Gastroesophageal sphincter (tissue), 3 donors: ENCODE measurements around the gene DHRS7C.

Experiments used
- CTCF ChIP-seq, 4 experiments: fragments of 200-600 bp in 2 of 4; fragments of 450-650 bp in 2 of 4; sonication (generic) in 1 of 4; IDR thresholded peaks; one replicate each; pipeline ENCODE4 v1.5.1; 2017 to 2019; ENCODE audit warnings: antibody characterized with exemption in 4 of 4, mild to moderate bottlenecking in 2 of 4, moderate library complexity in 2 of 4
- POLR2A ChIP-seq, 2 donors: fragments of 450-650 bp; IDR thresholded peaks; one replicate each; pipeline ENCODE4 v1.6.1; 2017; ENCODE audit warnings: antibody characterized with exemption in 2 of 2, mild to moderate bottlenecking in 2 of 2, moderate library complexity in 1 of 2

- TF ChIP-seq CTCF (IDR thresholded peaks at IDR 0.05) (no peak), POLR2A (IDR thresholded peaks at IDR 0.05) (no peak)
Observed at GRCh38 chr17:9760266-9760665, 31.1 kb downstream of the DHRS7C start.
